Gastroesophageal sphincter (tissue), 4 donors: Measurements from ENCODE around the gene SLC25A31. TPM values are rescaled to one million over a fixed set of nuclear protein-coding genes. Genes with fewer than 3 reads are reported as not detected.

Experiments
- ATAC-seq: fragments of 150-250 bp; one replicate; pipeline ENCODE4 v1.9.1; 2016; ENCODE audit warnings: mild to moderate bottlenecking, moderate library complexity
- H3K27ac ChIP-seq, 4 donors: fragments of 200-600 bp; sonication (generic) in 3 of 4; 1 replicate in 3 of 4; 2 replicates in 1 of 4; pipeline ENCODE4 v1.5.1; 2016 to 2019
- H3K27me3 ChIP-seq: fragments of 200-600 bp; sonication (generic); one replicate; pipeline ENCODE4 v1.5.1; 2019
- H3K36me3 ChIP-seq, 2 donors: fragments of 200-600 bp; sonication (generic); one replicate each; pipeline ENCODE4 v1.5.1; 2019; ENCODE audit warnings: control low read depth in 1 of 2
- H3K4me1 ChIP-seq, 3 donors: fragments of 200-600 bp; sonication (generic); 1 replicate in 2 of 3; 2 replicates in 1 of 3; pipeline ENCODE4 v1.5.1; 2016 to 2019; ENCODE audit warnings: control low read depth in 2 of 3
- H3K4me3 ChIP-seq, 2 donors: fragments of 200-600 bp; sonication (generic); one replicate each; pipeline ENCODE4 v1.5.1; 2019; ENCODE audit warnings: mild to moderate bottlenecking in 1 of 2, moderate library complexity in 1 of 2
- H3K9me3 ChIP-seq, 3 donors: fragments of 200-600 bp; sonication (generic); one replicate each; pipeline ENCODE4 v1.5.1; 2017 to 2019; ENCODE audit warnings: control low read depth in 2 of 3
- CTCF ChIP-seq, 4 experiments: fragments of 200-600 bp in 2 of 4; fragments of 450-650 bp in 2 of 4; sonication (generic) in 1 of 4; IDR thresholded peaks; one replicate each; pipeline ENCODE4 v1.5.1; 2017 to 2019; ENCODE audit warnings: antibody characterized with exemption in 4 of 4, mild to moderate bottlenecking in 2 of 4, moderate library complexity in 2 of 4
- EP300 ChIP-seq: sonication (generic); formaldehyde crosslinking; IDR thresholded peaks from one replicate; pipeline ENCODE4 v1.6.1; 2017; ENCODE audit warnings: antibody characterized with exemption, mild to moderate bottlenecking
- POLR2A ChIP-seq, 2 donors: fragments of 450-650 bp; IDR thresholded peaks; one replicate each; pipeline ENCODE4 v1.6.1; 2017; ENCODE audit warnings: antibody characterized with exemption in 2 of 2, mild to moderate bottlenecking in 2 of 2, moderate library complexity in 1 of 2
- POLR2AphosphoS5 ChIP-seq: sonication (generic); formaldehyde crosslinking; IDR thresholded peaks from one replicate; pipeline ENCODE4 v1.6.1; 2017; ENCODE audit warnings: antibody characterized with exemption
- WGBS, 2 donors: methylation state at CpG; one replicate each; pipeline ENCODE4 v1.1.5; 2018; ENCODE audit warnings: low coverage in 1 of 2; 5-methylcytosine and 5-hydroxymethylcytosine counted together
- total RNA-seq, 4 donors: library from RNA; depleted of rRNA; stranded (reverse); fragments of >200 nt; gene quantifications; one replicate each; pipeline ENCODE4 v1.1.0, GENCODE V29; 2016

SLC25A31 gene
- total RNA-seq = not detected

GRCh38 chr4:127730142-127730913 lies at the start of gene SLC25A31:
SLC25A31 (plus strand) TSS chr4:127730400; CDS start chr4:127730546, 146 bp downstream.
- no peaks in the 10 kb centered on the region for H3K27me3 ChIP-seq
- no peak within 1 kb of the TSS for H3K4me3 ChIP-seq
- H3K9me3 ChIP-seq = no peaks in the 10 kb centered on the region
- TF ChIP-seq EP300 = no peak
- TF ChIP-seq POLR2AphosphoS5 = no peak
- no peak for TF ChIP-seq POLR2A (IDR thresholded peaks at IDR 0.05)
- no peak for TF ChIP-seq CTCF (IDR thresholded peaks at IDR 0.05)
- ATAC-seq = no peak
- no peaks in the 10 kb centered on the region for H3K4me1 ChIP-seq
- H3K36me3 ChIP-seq = no peaks in the 10 kb centered on the region
- no peak within 1 kb of the TSS for H3K27ac ChIP-seq
- 86 to 100% methylated on average over 2 to 25 of the region's 64 CpGs for WGBS, 2 donors

- no peaks in the 10 kb centered on the region for H3K9me3 ChIP-seq
- no peak overlapping the region for H3K4me3 ChIP-seq
- peaks cover 0 to 37% of the 10 kb centered on the region in 2 donors for H3K36me3 ChIP-seq
- no peak overlapping the region for H3K27ac ChIP-seq
- H3K4me1 ChIP-seq = no peaks in the 10 kb centered on the region
- TF ChIP-seq EP300 = no peak
- no peak for TF ChIP-seq CTCF (IDR thresholded peaks at IDR 0.05)
- TF ChIP-seq POLR2A (IDR thresholded peaks at IDR 0.05) = no peak
- TF ChIP-seq POLR2AphosphoS5 = no peak
- no peak for ATAC-seq
- no peaks in the 10 kb centered on the region for H3K27me3 ChIP-seq
These were observed 44.9 kb upstream of the SLC25A31 start for GRCh38 chr4:127685292-127685691.

GRCh38 chr4:127686658-127687057 lies 43.5 kb upstream of the SLC25A31 start:
- 84 to 96% methylated on average over 2 of the region's 2 CpGs for WGBS, 2 donors
- Histone ChIP-seq H3K36me3 (peaks cover 0 to 50% of the 10 kb centered on the region in 2 donors), H3K27ac (no peak overlapping the region), H3K27me3 (no peaks in the 10 kb centered on the region), H3K4me1 (no peaks in the 10 kb centered on the region), H3K4me3 (no peak overlapping the region), H3K9me3 (no peaks in the 10 kb centered on the region)
- TF ChIP-seq EP300 (no peak), CTCF (IDR thresholded peaks at IDR 0.05) (no peak), POLR2A (IDR thresholded peaks at IDR 0.05) (no peak), POLR2AphosphoS5 (no peak)
- ATAC-seq = no peak

- WGBS, 2 donors = 81 to 95% methylated on average over 6 to 7 of the region's 7 CpGs
- H3K36me3 ChIP-seq = peaks cover 0 to 57% of the 10 kb centered on the region in 2 donors
- TF ChIP-seq EP300 (no peak), CTCF (IDR thresholded peaks at IDR 0.05) (no peak), POLR2A (IDR thresholded peaks at IDR 0.05) (no peak), POLR2AphosphoS5 (no peak)
- no peak for ATAC-seq
- no peaks in the 10 kb centered on the region for H3K27me3 ChIP-seq
- H3K4me1 ChIP-seq = no peaks in the 10 kb centered on the region
- H3K9me3 ChIP-seq = no peaks in the 10 kb centered on the region
- no peak overlapping the region for H3K4me3 ChIP-seq
- no peak overlapping the region for H3K27ac ChIP-seq
These were observed 42.6 kb upstream of the SLC25A31 start for GRCh38 chr4:127687580-127687979.

GRCh38 chr4:127698789-127699200 lies 31.4 kb upstream of the SLC25A31 start:
- no peak for TF ChIP-seq EP300
- TF ChIP-seq POLR2A (IDR thresholded peaks at IDR 0.05) = no peak
- no peak for TF ChIP-seq CTCF (IDR thresholded peaks at IDR 0.05)
- no peak for TF ChIP-seq POLR2AphosphoS5
- Histone ChIP-seq H3K9me3 (peaks cover 0 to 17% (median 0%) of the 10 kb centered on the region in 3 donors), H3K27me3 (no peaks in the 10 kb centered on the region), H3K4me1 (no peaks in the 10 kb centered on the region), H3K36me3 (peaks cover 0 to 21% of the 10 kb centered on the region in 2 donors), H3K4me3 (no peak overlapping the region), H3K27ac (no peak overlapping the region)
- ATAC-seq = no peak
- 80 to 91% methylated on average over 4 of the region's 4 CpGs for WGBS, 2 donors
